GM20000 (cell line): Measurements from ENCODE around the gene CEP76.
"Not testable (repeated sequence)": the region's sequence is repeated elsewhere in the genome, so short reads cannot be mapped to it uniquely, and the experiment has no call there.

Experiments
- DNase-seq: peaks from one replicate; pipeline ENCODE4 v3.0.0; 2012; ENCODE audit warnings: low spot score
- CTCF ChIP-seq: IDR thresholded peaks from 2 replicates; pipeline ENCODE4 v1.5.1; 2012; ENCODE audit warnings: mild to moderate bottlenecking, control low read depth; ENCODE audit errors: extremely low read depth, missing control alignments

CEP76 gene

GRCh38 chr18:12656605-12656937 is 46.0 kb downstream of the CEP76 start:
- DNase-seq: no peak
- TF ChIP-seq CTCF: no peak

- DNase-seq: no peak
- TF ChIP-seq CTCF: no peak
Measured at GRCh38 chr18:12654971-12655370, 47.6 kb downstream of the CEP76 start.

- no peak for TF ChIP-seq CTCF
- DNase-seq: no peak
Measured at GRCh38 chr18:12652861-12653401, 49.6 kb downstream of the CEP76 start.

GRCh38 chr18:12651651-12652050 is 50.9 kb downstream of the CEP76 start:
- no peak for DNase-seq
- no peak for TF ChIP-seq CTCF

- no peak for TF ChIP-seq CTCF
- no peak for DNase-seq
Measured at GRCh38 chr18:12647773-12648172, 54.8 kb downstream of the CEP76 start.

GRCh38 chr18:12645751-12646203 is 56.7 kb downstream of the CEP76 start:
- DNase-seq: no peak
- no peak for TF ChIP-seq CTCF

GRCh38 chr18:12645254-12645653 is 57.3 kb downstream of the CEP76 start:
- DNase-seq: no peak
- no peak for TF ChIP-seq CTCF

GRCh38 chr18:12643756-12644155 is 58.8 kb downstream of the CEP76 start:
- DNase-seq: not testable (repeated sequence)
